ENCODE results near the gene TENT4A.

Gene TENT4A

DNA sequence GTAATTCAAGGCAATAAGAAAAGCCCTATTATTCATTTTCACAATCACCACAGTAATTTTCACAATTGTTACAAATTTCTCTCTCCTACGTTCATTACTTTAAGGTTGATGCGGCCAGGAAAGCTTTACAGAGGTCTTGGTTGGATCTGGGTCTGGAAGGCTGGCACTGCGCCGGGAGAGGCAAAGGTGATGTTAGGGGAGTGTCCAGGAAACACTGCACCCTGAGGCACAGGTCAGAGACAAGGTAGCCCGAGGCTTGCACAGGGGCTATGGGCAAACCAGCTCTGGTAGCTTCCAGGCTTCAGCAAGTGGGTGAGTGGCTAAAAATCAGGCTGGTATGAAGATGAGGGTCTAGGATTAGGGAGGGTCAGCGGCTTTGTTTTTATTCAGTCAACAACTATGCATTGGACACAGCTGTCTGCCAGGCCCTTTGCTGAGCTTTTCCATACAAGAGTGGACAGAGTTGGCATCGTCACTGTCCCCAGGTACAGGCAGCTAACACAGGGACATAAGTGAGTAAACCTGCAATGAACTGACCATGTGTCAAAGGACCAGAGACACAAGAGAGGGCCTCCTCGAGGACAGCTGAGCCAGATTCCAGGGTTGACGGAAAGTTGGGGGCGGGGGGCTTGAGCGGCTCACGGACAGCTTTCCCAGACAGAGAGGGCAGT lies 12.4 kb upstream of the TENT4A start:
- no peak for DNase-seq (ENCODE audit: low read depth in 2 of 2)

- no peak for DNase-seq (ENCODE audit: low read depth in 2 of 2)
Observed at GRCh38 chr5:6701491-6701890, 11.7 kb upstream of the TENT4A start.

DNA sequence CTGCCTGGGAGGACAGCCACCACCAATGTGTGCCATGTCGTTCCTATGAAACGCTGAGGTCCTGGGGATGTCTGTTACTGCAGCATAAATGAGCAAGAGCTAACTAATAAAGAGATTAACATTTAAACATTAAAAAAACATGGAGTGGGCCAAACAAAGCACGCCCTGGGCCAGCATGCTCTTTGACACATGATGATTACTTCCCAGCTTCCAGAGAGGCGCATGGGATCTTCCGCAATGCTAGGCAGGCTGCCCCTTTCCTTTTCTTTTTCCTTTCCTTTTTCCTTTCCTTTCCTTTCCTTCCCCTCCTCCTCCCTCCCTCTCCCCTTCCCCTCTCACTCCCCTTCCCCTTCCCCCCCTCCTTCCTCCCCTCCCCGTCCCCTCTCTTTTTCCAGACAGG lies 10.6 kb upstream of the TENT4A start:
- DNase-seq (ENCODE audit: low read depth in 2 of 2): no peak

DNA sequence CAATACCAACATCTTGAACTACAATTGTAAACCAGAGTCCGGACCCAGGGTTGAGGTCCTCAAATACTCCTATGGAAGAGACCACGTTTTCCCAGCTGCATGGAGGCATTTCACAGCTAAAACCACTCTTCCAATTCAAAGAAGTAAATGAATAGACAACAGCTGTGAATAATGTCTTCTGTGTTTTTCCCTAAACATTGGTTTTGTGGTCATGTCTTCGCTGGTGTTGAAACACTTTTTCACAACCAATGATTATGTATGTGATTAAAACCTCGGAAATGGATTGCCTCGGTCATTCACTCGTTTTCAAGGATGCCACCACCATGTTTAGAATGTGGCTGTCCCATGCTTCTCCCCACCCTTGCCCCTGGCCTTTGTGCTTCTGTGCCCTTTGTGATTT lies 9.4 kb upstream of the TENT4A start:
- peak; percentile 26 to 34 for DNase-seq (ENCODE audit: low read depth in 2 of 2)

- peak; percentile 70 to 75 for DNase-seq (ENCODE audit: low read depth in 2 of 2)
Observed at GRCh38 chr5:6704361-6704851, 8.8 kb upstream of the TENT4A start.

- DNase-seq (ENCODE audit: low read depth in 2 of 2): no peak
Observed at GRCh38 chr5:6705088-6705487, 8.1 kb upstream of the TENT4A start.

DNA sequence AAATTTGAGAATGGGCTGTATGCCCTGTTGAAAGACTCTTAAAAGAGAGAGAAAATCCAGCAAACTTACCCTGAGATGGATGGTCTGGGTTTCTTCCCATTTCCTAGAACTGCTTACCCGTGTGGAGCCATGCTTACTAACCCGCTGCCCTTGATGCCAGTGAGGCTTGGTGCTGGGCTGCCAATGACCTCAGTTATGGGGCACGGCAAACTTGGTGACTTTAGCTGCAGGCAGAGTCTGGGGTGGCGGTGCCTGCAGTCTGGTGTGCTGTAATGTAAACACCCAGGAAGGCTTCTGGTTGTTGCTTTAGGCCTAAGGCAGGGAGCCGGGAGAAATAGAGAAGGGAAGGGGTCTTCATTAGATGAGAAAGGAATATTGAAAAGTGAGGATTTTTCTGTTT lies 7.3 kb upstream of the TENT4A start:
- no peak for DNase-seq (ENCODE audit: low read depth in 2 of 2)

- no peak for DNase-seq (ENCODE audit: low read depth in 2 of 2)
Observed at GRCh38 chr5:6707852-6708251, 5.4 kb upstream of the TENT4A start.

DNA sequence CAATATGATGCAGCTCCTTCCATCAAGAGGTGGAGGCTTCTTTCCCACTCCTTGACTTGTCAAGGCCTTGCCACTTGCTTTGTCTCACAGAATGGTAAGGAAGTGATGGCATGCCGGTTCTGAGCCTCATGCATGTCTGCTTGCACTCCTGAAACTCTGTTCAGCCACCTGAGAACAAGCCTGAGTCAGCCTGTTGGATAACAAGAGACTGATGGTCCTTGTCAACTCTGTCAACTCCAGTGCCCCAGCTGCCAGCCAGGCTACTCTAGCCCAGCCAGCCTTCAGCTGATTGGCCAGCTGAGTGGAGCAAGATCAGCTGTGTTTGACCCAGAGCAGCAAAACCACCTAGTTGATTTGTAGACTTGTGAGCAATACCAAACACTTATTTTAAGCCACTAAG lies 4.4 kb upstream of the TENT4A start:
- no peak for DNase-seq (ENCODE audit: low read depth in 2 of 2)

GRCh38 chr5:6710070-6710469 lies 3.2 kb upstream of the TENT4A start:
- no peak for DNase-seq (ENCODE audit: low read depth in 2 of 2)

DNA sequence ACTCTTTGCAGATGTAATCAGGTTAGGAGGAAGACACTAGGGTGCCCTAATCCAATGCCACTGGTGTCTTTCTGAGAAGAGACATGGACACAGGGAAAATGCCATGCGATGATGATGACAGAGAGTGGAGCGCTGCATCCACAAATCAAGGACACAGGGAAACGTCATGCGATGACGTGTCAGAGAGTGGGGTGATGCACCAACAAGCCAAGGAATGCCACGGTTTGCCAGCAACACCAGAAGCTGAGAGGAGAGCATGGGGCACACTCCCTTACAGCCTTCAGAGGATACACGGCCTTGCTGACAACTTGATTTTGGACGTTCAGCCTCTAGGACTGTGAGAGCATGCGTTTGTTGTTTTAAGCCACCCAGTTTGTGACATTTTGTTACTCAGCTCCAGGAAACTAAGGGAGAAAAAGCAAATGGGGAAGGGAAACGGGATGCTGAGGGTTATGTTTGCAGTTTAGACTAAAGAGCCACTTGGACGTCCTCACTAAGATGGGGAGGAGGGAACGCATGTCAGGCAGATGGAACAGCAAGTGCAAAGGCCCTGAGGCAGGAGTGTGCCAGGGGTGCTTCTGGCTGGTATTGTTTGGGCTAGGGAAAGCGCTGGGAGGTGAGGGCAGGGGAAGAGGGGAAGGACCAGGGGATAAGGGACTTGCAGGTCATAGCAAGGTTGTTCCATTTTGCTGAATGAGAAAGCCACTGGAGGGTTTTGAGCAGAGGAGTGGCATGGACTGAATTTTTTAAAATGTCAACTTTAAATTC lies 2.5 kb upstream of the TENT4A start:
- DNase-seq (ENCODE audit: low read depth in 2 of 2): no peak

GRCh38 chr5:6711409-6712141 lies 1.7 kb upstream of the TENT4A start:
- DNase-seq (ENCODE audit: low read depth in 2 of 2): no peak

DNA sequence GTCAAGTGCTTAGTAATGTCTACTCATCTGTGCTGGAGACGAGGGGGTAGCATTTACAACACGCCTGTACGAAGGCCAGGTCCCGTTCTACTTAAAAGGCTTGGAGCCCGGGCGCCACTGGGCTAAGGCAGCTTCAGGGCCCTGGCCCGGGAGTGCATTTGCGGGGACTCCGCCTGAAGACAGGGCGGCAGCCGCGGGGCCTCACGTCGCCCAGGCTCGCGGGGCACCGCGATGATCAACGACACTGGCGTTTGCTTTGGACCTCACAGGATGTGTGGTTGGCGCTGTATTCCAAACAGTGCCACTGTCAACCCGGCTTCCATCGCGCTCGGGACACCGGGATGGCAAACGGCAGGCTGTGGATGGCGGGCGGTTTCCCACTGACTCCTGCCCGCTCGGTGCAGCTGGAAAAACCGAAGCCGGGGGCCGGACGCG lies 1.1 kb upstream of the TENT4A start:
- no peak for DNase-seq (ENCODE audit: low read depth in 2 of 2)

GRCh38 chr5:6712577-6713273 lies 507 bp upstream of the TENT4A start:
- peak; percentile 94 to 95 for DNase-seq (ENCODE audit: low read depth in 2 of 2)

DNA sequence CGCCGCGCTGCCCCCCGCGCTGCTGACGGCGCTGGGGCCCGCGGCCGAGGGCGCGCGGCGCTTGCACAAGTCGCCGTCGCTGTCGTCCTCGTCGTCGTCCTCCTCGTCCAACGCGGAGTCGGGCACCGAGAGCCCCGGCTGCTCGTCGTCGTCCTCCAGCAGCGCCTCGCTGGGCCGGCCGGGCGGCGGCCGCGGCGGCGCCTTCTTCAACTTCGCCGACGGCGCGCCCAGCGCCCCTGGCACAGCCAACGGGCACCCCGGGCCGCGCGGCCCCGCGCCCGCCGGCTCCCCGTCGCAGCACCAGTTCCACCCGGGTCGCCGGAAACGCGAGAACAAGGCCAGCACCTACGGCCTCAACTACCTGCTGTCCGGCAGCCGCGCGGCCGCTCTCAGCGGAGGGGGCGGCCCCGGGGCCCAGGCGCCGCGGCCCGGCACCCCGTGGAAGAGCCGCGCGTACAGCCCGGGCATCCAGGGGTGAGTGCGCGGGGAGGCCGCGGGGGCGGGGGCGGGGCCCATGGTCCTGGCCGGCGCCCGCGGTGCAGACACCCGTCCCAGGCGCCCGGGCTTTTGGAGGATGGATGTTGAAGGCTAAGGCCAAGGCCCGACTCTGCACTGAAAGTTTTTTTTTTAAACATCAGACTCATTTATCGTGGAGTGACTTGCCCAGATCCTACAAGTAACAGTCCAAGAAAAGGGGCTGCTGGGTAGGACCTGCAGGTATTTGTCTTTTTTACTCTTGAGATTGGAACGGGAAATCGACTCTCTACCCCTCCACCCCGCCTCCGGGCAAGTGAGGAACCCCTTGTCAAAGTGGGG lies 1.2 kb downstream of the TENT4A start:
- no peak for DNase-seq (ENCODE audit: low read depth in 2 of 2)

DNA sequence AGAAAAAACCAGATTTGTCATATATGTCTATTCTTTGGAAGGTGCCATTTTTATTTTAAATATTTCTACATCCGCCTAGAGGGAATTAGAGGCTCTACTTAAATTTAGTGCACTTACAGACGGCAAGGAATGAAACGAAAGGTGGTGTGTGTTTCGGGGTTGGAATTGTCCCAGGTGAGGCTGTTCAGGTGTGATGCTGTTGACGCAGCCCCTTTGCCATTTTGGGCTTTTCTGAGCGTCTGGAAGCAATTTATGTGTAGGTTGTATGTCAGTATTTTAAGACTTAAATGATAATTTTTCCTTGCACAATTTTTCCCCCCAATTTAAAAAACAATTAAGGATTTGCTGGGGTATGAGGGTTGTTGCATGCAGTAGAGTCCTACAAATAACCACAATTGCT lies 2.0 kb downstream of the TENT4A start:
- no peak for DNase-seq (ENCODE audit: low read depth in 2 of 2)

- DNase-seq (ENCODE audit: low read depth in 2 of 2): no peak
Observed at GRCh38 chr5:6715758-6716628, 2.8 kb downstream of the TENT4A start.

DNA sequence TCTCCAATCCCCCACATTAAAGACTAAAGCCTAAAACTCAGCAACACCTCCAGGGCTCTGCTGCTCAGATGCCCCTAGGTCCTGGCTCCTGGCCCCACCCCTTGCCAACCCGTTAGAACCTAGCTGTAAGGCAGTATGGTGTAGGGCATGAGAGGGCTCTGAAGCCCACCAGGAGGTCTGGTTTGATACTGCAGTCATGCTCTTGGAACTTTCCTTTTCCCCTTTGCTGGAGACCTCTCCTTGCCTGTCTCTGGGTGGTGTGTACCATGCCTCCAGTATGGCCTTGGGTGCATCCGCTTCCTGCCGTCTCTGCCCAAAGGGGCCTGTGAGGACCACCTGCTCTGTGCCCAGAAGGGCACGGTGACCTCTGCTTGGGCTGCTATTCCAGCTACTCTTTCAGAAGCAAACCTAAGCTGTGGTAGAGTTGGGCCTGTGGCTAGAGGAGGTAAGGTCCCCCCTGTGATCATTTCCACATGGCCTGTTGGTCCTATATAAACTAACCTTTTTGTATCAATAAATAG lies 3.5 kb downstream of the TENT4A start:
- no peak for DNase-seq (ENCODE audit: low read depth in 2 of 2)

- DNase-seq (ENCODE audit: low read depth in 2 of 2): no peak
Observed at GRCh38 chr5:6717247-6717646, 4.0 kb downstream of the TENT4A start.

GRCh38 chr5:6717687-6718086 lies 4.5 kb downstream of the TENT4A start:
- no peak for DNase-seq (ENCODE audit: low read depth in 2 of 2)
